SIG-M5 treated with dmso at 0.1 percent for 504 hours (cell line): ENCODE measurements around the gene PISD.

Experiments
- DNase-seq: peaks from one replicate; lab custom pipeline; 2025; ENCODE audit not compliant: unreplicated experiment; lab: John Stamatoyannopoulos, UW

Gene PISD

DNA sequence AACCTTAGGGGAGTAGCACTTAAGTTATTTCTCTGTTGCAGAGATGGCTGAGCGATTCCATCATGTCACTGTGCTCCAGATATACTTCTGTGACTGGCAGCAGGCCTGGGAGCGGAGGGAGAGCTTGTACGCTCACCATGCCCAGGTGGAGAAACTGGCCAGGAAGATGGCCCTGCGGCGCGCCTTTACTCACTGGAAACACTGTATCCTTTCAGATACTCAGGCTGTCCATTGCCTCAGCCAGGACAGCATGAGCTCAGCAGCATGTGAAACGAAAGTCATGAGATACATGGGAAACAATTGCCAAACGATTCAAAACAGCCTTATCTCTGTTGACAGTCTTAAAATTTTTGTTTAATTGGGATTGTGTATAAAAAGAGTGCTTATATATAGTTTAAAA is 86.8 kb downstream of the PISD start:
- no peak for DNase-seq

DNA sequence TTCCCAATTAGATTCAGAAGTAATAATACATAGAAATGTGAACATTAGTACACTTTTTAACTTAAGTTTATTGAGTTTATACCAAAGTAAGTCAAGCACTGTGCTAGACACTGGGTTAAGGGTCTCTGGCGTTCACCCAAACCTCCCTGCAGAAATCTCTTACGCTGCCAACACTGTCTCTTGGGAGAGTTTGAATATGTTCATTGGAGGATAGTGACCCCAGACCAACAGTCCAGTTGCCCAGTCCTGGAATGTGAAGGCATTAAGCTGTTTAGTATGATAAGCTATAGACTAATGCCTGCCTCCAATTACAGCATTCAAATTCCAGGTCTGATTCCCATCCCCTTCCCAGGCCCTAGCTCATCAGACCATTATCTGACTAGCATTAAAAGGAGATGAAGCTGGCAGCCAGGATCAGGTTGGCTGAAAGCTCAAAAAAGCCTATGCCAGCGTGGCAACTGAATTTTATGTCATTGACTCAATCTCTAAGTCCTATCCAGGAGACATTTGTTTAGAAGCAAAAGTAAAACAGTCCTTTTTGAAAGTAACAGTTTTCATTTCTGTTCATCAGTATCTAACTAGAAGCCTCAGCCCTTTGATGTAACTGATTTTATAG is 87.9 kb downstream of the PISD start:
- no peak for DNase-seq

DNA sequence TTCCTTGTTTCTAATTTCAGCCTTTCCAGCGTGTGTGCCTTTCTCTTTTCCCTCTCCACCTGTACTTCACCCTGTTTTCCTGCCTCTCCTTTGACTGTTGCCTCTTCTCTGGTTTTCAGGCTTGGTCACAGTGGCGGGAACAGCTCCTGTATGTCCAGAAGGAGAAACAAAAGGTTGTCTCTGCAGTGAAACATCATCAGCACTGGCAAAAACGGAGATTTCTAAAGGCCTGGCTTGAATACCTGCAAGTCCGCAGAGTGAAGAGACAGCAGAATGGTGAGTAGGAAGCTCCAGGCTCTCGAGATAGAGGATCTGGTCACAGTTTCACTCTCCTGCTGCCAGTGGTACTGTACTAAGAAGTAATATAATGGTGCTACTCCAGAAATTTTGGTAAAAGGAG is 89.1 kb downstream of the PISD start:
- DNase-seq: no peak

DNA sequence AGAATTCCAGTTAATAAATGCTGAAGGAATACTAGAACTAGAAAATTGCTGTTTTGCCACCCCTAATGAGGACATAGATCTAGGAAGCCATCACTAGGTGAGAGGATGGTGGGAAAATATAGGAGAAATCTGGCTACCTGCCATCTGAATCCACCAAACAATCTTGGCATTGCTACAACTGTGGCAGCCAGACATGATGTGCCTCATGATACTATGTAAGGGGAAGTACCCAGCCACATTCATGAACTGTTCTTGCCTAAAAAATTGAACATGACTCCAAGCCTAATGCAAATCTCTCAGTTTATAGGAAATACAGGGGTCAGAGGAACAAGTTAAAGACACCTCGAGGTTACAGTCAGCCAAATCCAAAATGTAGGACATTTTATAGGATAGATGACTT is 92.9 kb downstream of the PISD start:
- no peak for DNase-seq
